GM11168 (cell line): ENCODE measurements around the gene RERE.

Experiments used
- in situ Hi-C: fragments of 300-500 bp; cut with MboI; formaldehyde crosslinking; loops from one replicate; pipeline ENCODE4 v1.12.0; 2022; ENCODE audit warnings: low sequenced_read_pairs; ENCODE audit not compliant: unreplicated experiment

Gene RERE

DNA sequence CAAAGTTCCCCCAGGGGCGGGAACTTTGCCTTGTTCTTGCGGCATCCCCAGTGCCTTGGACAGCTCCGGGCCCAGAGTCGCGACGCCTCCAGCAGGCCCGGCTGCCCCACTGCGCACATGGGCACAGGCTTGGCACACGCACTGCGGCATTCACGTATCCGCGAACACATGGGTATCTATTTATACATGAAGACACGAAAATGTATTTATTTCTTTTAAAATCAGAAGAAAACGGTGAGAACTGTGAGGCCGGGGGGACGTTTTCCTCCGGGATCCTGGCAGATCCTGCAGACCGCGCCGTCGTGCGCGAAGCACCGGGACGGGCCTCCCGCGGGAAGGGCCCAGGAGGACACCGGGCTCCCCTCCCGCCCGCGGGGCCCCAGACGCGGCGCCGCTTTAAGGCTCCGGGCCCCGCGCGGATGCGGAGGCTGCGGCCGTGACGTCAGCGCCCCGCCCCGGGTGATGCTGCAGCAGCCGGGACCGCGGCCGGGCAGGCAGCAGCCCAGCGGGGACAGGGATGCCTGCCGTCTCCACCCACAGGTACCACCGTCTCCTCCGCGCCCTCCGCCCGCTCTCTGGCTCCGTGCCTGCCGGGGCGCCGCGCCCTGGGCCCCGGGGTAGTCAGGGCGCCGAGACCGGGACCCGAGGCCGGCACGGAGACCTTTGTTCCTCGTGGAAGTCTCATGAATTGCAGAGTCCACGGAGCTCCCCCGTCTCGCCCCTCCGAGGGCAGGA is 499.6 kb downstream of the RERE start, which contains the start of gene SLC45A1:
Gene SLC45A1, plus strand, starts transcription at position 468 of the 735 bp plus-strand sequence. CDS start 6,216 bp downstream, outside the sequence.
- in situ Hi-C loops, result no loop called here

DNA sequence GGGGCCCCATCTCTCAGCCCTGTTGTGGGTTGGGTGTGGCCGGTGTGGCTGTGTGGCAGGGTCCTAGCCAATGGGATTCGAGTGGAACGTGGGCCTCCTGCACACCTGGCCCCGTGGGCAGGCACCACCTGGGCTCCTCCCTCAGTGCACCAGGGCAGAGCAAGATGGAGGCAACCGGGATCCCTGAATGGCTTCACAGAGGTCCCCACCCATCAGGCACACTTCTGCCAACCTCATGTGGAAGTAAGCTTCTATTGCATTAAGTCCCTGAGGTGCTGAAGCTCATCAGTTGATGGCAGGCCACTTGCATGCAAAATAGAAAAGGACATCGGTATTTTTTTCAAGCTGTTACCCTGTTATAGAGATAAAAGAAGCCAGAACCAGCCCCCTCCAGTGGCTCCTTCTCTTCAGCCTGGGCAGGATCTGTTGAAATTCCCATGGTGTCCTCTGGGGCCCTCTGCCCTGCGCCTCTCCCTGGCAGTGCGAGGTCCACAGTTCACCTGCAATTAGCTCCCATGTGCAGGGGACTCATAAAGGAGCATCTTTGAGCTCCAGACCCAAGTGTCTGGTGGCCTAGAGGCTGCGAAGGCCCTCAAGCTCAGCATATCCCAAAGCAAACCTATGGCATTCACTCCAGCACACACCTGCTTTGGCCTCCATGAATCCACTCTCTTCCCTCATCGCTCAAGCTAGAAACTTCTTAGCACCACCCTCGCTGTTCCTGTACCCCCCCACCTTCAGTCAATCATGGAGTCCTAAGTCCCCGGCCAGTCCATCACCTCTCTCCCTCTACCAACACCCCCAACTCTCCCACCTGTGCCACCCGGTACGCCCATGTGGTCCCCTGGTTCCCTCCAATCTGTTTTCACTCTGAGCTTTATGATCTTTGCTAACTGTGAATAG is 501.6 kb downstream of the RERE start:
- in situ Hi-C loops, result no loop called here

DNA sequence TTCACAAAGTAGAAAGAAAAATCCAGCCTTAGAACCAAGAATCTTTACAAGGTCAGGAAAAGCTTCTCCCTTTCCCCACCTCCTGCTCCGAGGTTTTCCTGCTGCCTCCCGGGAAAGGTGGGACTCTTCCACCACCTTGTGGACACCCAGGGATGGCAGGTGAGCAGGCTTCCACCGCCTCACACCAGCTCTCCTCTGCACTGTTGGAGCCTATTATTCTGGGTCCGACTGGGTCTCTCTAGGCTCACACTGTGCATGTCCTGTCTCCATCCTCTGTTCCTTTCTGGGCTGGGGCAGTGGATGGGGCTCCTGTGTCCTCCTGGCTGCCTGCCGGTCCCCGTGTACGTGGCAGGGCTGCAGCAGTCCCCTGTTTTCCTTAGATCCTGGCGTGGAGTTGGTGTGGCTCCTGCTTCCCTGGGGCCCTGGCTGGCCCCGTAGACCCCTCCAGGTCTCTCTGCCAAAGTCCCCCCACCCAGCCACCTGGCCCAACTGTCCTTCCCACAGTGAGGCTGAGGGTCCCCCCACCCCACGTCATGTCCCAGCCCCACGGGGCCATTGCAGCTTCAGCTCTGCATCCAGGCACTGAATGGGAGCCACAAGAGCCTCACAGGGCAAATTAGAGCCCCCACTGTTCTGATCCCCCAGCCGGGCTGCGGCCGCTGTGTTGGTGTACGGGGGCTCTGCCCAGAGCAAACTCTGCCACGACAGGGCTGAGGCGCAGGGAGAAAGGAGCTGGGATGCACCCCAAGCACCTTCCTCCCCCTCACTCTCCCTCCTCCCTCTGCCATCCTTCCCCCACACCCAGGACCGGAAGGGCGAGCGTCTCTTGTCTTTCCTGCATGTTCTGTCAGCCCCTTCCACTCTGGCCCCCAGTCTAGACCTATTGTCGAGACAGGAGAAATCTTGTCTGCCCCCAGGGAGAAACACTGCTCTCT is 502.8 kb downstream of the RERE start:
- in situ Hi-C loops, result no loop called here

DNA sequence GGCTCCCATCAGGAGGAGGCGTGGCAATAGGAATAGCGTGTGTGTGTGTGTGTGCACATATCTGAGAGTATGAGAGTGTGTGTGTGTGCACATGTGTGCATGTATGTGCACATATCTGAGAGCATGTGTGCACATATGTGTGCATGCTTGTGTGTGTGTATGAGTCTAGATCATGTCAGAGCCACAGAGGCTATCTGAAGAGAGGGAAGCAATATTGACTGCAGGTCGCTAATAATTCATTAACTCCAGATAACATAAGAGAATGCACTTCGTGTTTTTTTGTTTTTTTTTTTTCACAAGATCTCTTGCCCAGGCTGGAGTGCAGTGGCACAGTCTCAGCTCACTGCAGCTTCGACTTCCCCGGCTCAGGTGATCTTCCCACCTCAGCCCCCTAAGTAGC is 504.2 kb downstream of the RERE start:
- in situ Hi-C loops, result no loop called here

DNA sequence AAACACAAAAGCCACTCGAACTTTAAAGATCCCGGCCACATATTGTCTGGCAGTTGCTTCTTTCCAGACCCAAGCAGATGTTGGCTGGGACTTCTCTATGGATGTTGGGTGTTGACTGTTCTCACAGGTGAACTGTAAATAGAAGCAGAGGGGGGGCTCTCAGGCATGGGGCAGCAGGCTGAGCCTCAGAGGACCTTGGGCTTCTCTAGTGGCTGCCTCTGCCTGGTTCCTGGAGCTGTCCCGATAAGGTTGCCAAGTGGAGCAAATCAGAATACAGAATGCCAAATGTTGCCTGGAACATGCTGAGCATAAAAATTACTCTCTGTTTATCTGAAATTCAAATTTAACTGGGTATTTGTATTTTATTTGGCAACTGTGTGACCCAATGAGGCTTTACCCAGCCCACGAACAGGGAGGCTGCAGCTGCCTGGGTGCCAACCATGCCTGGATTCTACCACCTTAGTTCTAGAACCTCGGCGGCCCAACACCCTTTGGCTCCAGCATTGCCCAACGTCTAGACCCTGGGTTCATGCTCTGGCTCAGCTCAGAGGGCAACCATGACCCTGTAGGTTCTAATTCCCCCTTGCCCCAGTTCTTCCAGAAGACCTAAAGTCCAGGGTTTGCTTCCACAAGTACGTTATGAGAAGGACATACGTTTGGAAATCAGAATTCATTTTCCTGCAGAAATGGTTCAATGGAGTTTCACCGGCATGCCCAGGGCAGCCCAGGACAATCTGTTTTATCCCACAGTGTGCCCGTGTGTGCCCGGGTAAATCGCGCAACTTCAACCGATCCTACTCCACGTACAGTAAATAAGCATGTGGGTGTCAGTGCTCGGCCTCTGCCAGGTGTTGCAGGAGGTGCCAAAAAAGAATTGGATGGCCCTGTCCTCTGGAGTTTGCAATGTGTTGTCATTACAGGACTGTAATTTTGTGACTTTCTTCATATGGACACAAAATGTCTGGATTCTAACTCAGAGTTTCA is 504.9 kb downstream of the RERE start:
- in situ Hi-C loops, result no loop called here

DNA sequence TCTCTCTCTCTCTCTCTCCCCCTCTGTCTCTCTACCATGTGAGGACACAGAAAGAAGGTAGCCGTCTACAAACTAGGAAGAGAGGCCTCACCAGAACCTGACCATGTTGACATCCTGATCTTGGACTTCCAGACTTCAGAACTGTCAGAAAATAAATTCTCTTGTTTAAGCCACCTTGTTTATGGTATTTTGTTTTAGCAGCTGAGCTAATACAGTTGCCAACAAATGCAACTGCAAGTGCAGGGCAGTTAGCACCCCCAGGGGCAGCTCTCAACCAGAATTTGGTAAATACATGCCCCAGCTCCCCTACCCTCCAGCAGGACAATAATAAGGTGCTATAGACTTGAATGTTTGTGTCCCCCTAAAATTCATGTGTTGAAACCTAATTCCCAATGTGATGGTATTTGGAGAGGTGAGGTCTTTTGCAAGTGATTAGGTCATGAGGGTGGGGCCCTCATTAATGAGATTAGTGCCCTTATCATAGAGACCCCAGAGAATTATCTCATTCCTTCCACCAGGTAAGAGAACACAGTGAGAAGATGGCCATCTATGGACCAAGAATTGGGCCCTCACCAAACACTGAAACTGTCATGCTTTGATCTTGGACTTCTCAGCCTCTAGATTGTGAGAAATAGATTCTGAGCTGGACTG is 506.2 kb downstream of the RERE start:
- in situ Hi-C loops, result no loop called here

DNA sequence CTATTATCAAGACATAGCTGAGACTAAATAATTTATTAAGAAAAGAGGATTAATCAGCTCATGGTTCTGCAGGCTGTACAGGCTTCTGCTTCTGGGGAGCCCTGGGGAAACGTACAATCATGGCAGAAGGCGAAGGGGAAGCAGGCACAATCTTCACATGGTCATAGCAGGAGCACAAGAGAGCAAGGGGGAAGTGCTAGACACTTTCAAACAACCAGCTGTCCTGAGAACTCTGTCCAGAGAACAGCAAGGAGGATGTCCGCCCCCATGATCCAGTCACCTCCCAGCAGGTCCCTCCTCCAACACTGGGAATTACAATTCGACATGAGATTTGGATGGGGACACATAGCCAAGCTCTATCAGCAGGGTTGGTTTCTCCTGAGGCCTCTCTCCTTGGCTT is 509.8 kb downstream of the RERE start:
- in situ Hi-C loops, result loop anchor here (5.0 kb wide), 1 partner anchor 290 kb away; no protein-coding TSS in a partner anchor

DNA sequence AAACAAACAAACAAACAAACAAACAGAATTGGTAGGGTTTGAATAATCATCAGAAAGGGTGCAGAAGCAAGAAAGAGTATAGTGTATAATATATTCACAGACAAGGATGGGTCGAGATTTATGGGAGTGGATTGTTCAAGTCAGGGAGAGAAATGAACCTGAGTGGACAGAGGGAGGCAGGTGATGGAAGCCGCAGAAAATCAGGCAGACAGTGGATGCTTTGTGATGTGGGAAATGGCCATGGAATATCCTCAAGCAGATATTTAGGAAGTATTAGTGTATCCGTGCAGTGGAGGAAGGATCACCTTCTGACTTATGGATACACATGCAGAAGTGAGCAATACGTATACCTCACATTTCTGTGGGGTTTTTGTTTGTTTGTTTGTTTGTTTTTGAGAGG is 513.6 kb downstream of the RERE start:
- in situ Hi-C loops, result no loop called here

DNA sequence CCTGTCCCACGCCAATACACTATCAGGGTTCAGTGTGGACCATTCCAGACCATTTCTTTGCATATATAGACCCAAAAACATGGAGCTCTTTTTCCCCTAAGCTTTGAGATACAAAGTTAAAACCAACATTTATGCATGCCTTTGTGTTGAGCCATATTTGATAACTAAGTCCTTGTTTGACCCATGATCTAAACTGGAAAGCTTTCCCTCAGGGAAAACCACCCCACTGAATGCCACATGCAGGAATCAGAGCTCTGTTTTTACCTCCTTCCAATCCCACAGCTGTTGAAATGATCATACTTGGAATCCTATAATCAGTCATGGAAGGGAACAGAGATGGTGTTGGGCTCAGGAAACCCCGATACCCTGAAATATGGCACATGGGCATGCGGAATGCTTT is 514.3 kb downstream of the RERE start:
- in situ Hi-C loops, result no loop called here
